Measurements from ENCODE around the gene OST4.

DNA sequence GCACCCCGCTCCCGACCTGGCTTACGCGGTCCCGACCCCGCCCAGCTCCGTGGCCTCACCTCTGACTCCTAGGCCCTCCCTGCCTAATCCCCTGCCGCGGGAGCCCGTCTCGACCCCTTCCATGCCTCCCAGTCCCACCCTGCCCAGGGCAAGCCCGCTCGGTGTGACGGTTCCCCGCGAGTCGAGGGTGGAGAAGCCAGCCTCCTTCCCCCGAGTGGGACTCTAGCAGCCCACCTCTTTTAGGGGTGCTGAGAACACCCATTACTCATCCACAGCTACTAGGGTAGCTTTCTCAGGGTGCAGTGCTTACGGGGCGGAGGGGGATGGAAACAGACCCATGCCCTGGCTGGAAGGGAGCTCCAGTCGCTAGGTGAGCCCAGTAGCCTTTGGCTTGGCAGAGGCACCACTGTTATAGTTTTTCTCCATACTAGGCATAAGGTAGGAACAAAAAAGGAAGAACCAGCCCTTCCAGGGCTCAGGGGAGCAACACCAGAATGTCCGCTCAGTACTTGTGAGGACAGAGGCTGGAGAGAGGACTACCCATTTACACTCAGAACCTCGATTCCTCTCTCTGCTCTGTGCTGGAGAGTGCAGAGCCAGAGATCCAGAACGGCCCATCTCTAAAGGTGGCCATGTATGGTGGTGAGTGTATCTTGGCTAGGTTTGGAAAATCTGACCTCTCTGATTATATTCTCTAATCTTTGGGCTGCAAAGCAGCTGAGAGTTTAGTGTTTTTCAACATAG, 19.4 kb downstream of the OST4 start:
- TF ChIP-seq, protein P1, sequence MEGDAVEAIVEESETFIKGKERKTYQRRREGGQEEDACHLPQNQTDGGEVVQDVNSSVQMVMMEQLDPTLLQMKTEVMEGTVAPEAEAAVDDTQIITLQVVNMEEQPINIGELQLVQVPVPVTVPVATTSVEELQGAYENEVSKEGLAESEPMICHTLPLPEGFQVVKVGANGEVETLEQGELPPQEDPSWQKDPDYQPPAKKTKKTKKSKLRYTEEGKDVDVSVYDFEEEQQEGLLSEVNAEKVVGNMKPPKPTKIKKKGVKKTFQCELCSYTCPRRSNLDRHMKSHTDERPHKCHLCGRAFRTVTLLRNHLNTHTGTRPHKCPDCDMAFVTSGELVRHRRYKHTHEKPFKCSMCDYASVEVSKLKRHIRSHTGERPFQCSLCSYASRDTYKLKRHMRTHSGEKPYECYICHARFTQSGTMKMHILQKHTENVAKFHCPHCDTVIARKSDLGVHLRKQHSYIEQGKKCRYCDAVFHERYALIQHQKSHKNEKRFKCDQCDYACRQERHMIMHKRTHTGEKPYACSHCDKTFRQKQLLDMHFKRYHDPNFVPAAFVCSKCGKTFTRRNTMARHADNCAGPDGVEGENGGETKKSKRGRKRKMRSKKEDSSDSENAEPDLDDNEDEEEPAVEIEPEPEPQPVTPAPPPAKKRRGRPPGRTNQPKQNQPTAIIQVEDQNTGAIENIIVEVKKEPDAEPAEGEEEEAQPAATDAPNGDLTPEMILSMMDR (IDR thresholded peaks at IDR 0.05): no peak
- TF ChIP-seq EZH2 (IDR thresholded peaks at IDR 0.05) (no peak), EZH2phosphoT487 (IDR thresholded peaks at IDR 0.05) (no peak)
